Mammary epithelial cell (primary cell): ENCODE results near the gene RTN4RL1.

Source experiments
- CTCF ChIP-seq, 2 donors: IDR thresholded peaks in 1 of 2; conservative IDR thresholded peaks in 1 of 2; 2 replicates each; pipeline ENCODE4 v1.5.1; 2011 to 2012; ENCODE audit warnings: inconsistent platforms in 2 of 2, low read length in 2 of 2, mild to moderate bottlenecking in 2 of 2, control low read depth in 1 of 2, low read depth in 1 of 2; ENCODE audit not compliant: insufficient read depth in 1 of 2; ENCODE audit errors: extremely low read depth in 1 of 2
- EZH2 ChIP-seq: IDR thresholded peaks from 2 replicates; pipeline ENCODE4 v1.6.1; 2012; ENCODE audit warnings: low read length, inconsistent platforms, borderline replicate concordance

GRCh38 chr17:1949754-1950153 is 75.4 kb downstream of the RTN4RL1 start:
- TF ChIP-seq EZH2 = no peak
- no peak for TF ChIP-seq CTCF (conservative IDR thresholded peaks at IDR 0.05 in 1 of 2, IDR thresholded peaks at IDR 0.05 in 1 of 2; ENCODE audit: extremely low read depth in 1 of 2, insufficient read depth in 1 of 2, low read depth in 1 of 2, low read length in 2 of 2)
